HepG2 (cell line): Measurements from ENCODE around the gene AMHR2. TPM values are rescaled to one million over a fixed set of nuclear protein-coding genes. Genes with fewer than 3 reads are reported as not detected.

Experiments used
- ATF7 ChIP-seq, 2 experiments: fragments of 450-650 bp in 1 of 2; sonication (generic) in 1 of 2; formaldehyde crosslinking in 1 of 2; IDR thresholded peaks; 2 replicates each; pipeline versions ENCODE4 v1.4.0 to v1.6.1; 2016 to 2020; ENCODE audit warnings: antibody characterized with exemption in 1 of 2, mild to moderate bottlenecking in 1 of 2, missing genetic modification reagents in 1 of 2
- ELK4 ChIP-seq: sonication (generic); formaldehyde crosslinking; IDR thresholded peaks from 2 replicates; pipeline ENCODE4 v1.9.0; 2021; ENCODE audit warnings: missing genetic modification reagents, borderline replicate concordance
- FLYWCH1 ChIP-seq: sonication (generic); formaldehyde crosslinking; IDR thresholded peaks from 2 replicates; pipeline ENCODE4 v1.8.1; 2023; ENCODE audit warnings: mild to moderate bottlenecking, missing genetic modification reagents
- GABPA ChIP-seq, 2 experiments: IDR thresholded peaks; 2 replicates each; pipeline ENCODE4 v1.6.1; 2011 to 2016; ENCODE audit warnings: low read depth in 2 of 2, low read length in 1 of 2, missing biosample characterization in 1 of 2, missing genetic modification characterization in 1 of 2
- KDM6A ChIP-seq: IDR thresholded peaks from 2 replicates; pipeline ENCODE4 v1.6.1; 2016; ENCODE audit warnings: low read depth
- PHF8 ChIP-seq: sonication (generic); formaldehyde crosslinking; IDR thresholded peaks from 2 replicates; pipeline ENCODE4 v1.5.0; 2020; ENCODE audit warnings: missing genetic modification reagents
- PRDM10 ChIP-seq: sonication (generic); formaldehyde crosslinking; IDR thresholded peaks from 2 replicates; pipeline ENCODE4 v1.4.0; 2020; ENCODE audit warnings: low read depth, missing genetic modification reagents
- SAP130 ChIP-seq: IDR thresholded peaks from 2 replicates; pipeline ENCODE4 v1.6.1; 2016; ENCODE audit warnings: low read depth
- TGIF2 ChIP-seq: IDR thresholded peaks from 2 replicates; pipeline ENCODE4 v1.6.1; 2016; ENCODE audit warnings: control low read depth, missing compliant biosample characterization
- ZBTB44 ChIP-seq: sonication (generic); formaldehyde crosslinking; IDR thresholded peaks from 2 replicates; pipeline ENCODE4 v1.4.0; 2020; ENCODE audit warnings: missing genetic modification reagents
- ZEB1 ChIP-seq: IDR thresholded peaks from 2 replicates; pipeline ENCODE4 v1.6.1; 2012; ENCODE audit warnings: mild to moderate bottlenecking, low read depth, inconsistent platforms; ENCODE audit not compliant: insufficient replicate concordance
- ZNF256 ChIP-seq: sonication (generic); formaldehyde crosslinking; conservative IDR thresholded peaks from 2 replicates; pipeline ENCODE4 v1.4.0; 2020; ENCODE audit warnings: missing genetic modification reagents
- ZNF260 ChIP-seq: sonication (generic); formaldehyde crosslinking; IDR thresholded peaks from 2 replicates; pipeline ENCODE4 v1.4.0; 2020; ENCODE audit warnings: missing genetic modification reagents, low read depth, mild to moderate bottlenecking, borderline replicate concordance
- ZNF33A ChIP-seq: sonication (generic); formaldehyde crosslinking; IDR thresholded peaks from 2 replicates; pipeline ENCODE4 v1.5.1; 2020; ENCODE audit warnings: missing genetic modification reagents, mild to moderate bottlenecking, moderate library complexity, borderline replicate concordance
- ZNF350 ChIP-seq: sonication (generic); formaldehyde crosslinking; IDR thresholded peaks from 2 replicates; pipeline ENCODE4 v1.4.0; 2020; ENCODE audit warnings: mild to moderate bottlenecking, low read depth, missing genetic modification reagents, borderline replicate concordance
- ZNF687 ChIP-seq: sonication (generic); formaldehyde crosslinking; IDR thresholded peaks from 2 replicates; pipeline ENCODE4 v1.5.1; 2020; ENCODE audit warnings: mild to moderate bottlenecking, missing genetic modification reagents, moderate library complexity
- ZSCAN22 ChIP-seq: sonication (generic); formaldehyde crosslinking; IDR thresholded peaks from 2 replicates; pipeline ENCODE4 v1.4.0; 2020; ENCODE audit warnings: mild to moderate bottlenecking, missing genetic modification reagents
- polyA plus RNA-seq, 8 experiments: library from polyadenylated mRNA; depleted of rRNA in 3 of 8; stranded (reverse) in 7 of 8; unstranded in 1 of 8; fragments of >200 nt; fragmentation: Illumina TruSeq in 4 of 8; extraction: Trizol in 4 of 8; gene quantifications; 2 replicates each; pipeline versions ENCODE4 v1.2.1 to v1.2.3, GENCODE V29; 2011 to 2016; ENCODE audit warnings: low read depth in 4 of 8, missing spikeins in 1 of 8, mixed read lengths in 1 of 8; ENCODE audit not compliant: insufficient read depth in 1 of 8
- total RNA-seq, 5 experiments: library from RNA; depleted of rRNA; stranded (reverse); fragments of >200 nt; fragmentation: Illumina TruSeq; extraction: Trizol; gene quantifications; 2 replicates each; pipeline ENCODE4 v1.2.3, GENCODE V29; 2016; ENCODE audit warnings: low read depth in 1 of 5

Gene AMHR2
- total and polyA plus RNA-seq, 2 of the 13 experiments (the other 11 are each of a cell fraction or from before 2014, with no cell fraction given): 0.24 to 0.58 TPM

GRCh38 chr12:53452159-53453077, 28.8 kb downstream of the AMHR2 start (continued):
- TF ChIP-seq PRDM10 (CRISPR knock-in tag) (no peak), ATF7 (IDR thresholded peaks at IDR 0.05) (no peak), ATF7 (CRISPR knock-in tag; IDR thresholded peaks at IDR 0.05) (no peak), ZNF33A (CRISPR knock-in tag) (no peak), ZSCAN22 (CRISPR knock-in tag) (no peak), GABPA (IDR thresholded peaks at IDR 0.05; ENCODE audit: low read depth, low read length) (0 out of 2 replicates have a peak, but pooled peaks have one; percentile 17), GABPA (CRISPR knock-in tag; IDR thresholded peaks at IDR 0.05; ENCODE audit: low read depth) (0 out of 2 replicates have a peak, but pooled peaks have one; percentile 53), SAP130 (CRISPR knock-in tag) (peak; percentile 29; the same call in 1 of the 2 replicates), TGIF2 (CRISPR knock-in tag) (no peak; the same call in 1 of the 2 replicates), ZBTB44 (CRISPR knock-in tag) (no peak), ELK4 (CRISPR knock-in tag) (no peak), ZEB1 (peak; percentile 46), PHF8 (peak; percentile 99), ZNF256 (0 out of 2 replicates have a peak, but pooled peaks have one; percentile 30), FLYWCH1 (no peak), ZNF350 (CRISPR knock-in tag) (0 out of 2 replicates have a peak, but pooled peaks have one; percentile 3), ZNF260 (CRISPR knock-in tag) (no peak), KDM6A (no peak), ZNF687 (peak; percentile 86)
